GM12892 (cell line): Measurements from ENCODE around the gene MARCO.
A peak's percentile ranks its signal among the peaks of the same experiment; 100 is the strongest.

Source experiments
- DNase-seq: peaks from one replicate; pipeline ENCODE4 v3.0.0; 2011; ENCODE audit not compliant: insufficient read length
- FAIRE-seq: peaks from 2 replicates; lab custom pipeline; 2011; peaks lifted over from hg19 to GRCh38; lab: Jason Lieb, UNC
- POLR2A ChIP-seq: IDR thresholded peaks from 2 replicates; pipeline ENCODE4 v1.6.1; 2011; ENCODE audit warnings: low read depth, low read length, control low read depth
- POLR2AphosphoS5 ChIP-seq: IDR thresholded peaks from 2 replicates; pipeline ENCODE4 v1.6.1; 2011; ENCODE audit warnings: low read depth, low read length, control low read depth
- TAF1 ChIP-seq: IDR thresholded peaks from 2 replicates; pipeline ENCODE4 v1.6.1; 2011; ENCODE audit warnings: low read depth, mild to moderate bottlenecking, control low read depth, low read length, borderline replicate concordance

MARCO gene

GRCh38 chr2:118980022-118980421, 38.0 kb downstream of the MARCO start:
- FAIRE-seq (no peak), DNase-seq (no peak)
- TF ChIP-seq TAF1 (no peak), POLR2A (no peak), POLR2AphosphoS5 (no peak)

DNA sequence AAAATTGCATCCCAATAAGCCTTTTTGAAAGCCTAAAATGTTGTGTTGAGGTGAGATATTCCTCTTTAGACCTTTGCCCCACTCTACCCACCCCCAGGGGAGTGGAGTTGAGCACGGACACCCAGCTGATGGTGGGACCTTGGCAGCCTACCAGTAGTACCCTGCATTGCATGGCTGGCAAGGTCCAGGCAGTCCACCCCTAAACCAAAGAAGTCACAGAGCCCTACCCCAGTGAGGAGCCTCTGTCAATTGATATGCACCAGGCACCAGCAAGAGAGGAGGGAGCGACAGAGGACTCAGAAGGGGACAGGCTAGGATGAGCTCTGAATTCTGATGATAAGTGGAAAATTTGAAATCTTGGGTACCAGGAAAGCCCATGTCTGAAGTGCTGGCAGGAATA, 38.6 kb downstream of the MARCO start:
- no peak for FAIRE-seq
- TF ChIP-seq POLR2AphosphoS5, result no peak

DNA sequence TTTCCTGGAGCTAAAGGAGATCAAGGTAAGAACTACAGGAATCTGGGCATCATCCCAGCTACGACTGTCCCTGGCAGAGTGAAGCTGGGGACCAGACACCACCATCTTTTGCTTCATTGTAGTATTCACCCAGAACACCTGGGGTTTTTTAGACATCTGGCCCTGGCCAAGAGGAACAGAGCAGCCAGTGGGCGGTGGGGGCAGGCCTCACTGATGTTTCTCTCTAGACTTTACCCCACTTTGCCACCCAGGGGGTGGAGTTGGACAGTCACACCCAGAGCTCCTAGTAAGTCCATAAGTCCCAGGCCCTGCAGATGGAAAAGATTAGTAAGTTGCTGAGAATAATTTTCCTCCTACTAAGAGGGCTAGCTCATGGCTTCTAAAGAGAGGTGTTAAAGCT, 39.6 kb downstream of the MARCO start:
- DNase-seq (no peak), FAIRE-seq (no peak)
- TF ChIP-seq TAF1 (no peak), POLR2A (no peak), POLR2AphosphoS5 (no peak)

More for the DNA sequence above, 38.6 kb downstream of the MARCO start:
- DNase-seq, result no peak

DNA sequence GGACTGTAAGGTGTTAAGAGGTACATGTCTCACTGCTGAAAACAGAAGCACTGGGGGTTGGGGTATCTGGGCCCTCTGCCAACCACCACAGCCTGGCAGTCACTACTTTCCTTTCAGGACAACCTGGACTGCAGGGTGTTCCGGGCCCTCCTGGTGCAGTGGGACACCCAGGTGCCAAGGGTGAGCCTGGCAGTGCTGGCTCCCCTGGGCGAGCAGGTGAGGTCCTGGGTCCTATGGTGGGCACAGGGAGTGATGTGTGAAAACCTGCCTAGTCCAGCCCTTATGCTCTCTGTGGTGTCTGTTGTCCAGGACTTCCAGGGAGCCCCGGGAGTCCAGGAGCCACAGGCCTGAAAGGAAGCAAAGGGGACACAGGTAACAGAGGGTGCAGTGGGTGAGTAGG, 40.0 kb downstream of the MARCO start:
- DNase-seq (no peak), FAIRE-seq (no peak)
- TF ChIP-seq POLR2AphosphoS5 (no peak), POLR2A (no peak), TAF1 (no peak)

DNA sequence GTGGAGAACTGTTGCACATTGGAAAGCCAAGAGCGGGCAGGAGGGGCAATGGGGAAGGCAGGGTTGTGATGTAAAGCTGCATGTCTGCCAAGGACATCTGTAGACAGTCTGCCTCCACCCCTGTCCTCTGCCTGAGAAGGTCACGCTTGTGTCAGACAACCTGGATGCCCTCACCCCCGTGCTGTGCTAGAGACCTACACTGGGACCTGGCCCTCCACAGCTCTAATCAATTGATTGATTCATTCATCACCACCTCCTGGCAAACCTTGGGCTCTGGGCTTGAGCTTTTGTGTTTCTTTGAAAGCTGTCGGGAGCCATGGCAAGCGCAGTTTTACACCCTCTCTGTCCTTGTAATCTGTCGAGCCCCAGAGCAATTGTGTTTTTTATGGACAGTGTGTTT, 41.1 kb downstream of the MARCO start:
- DNase-seq (no peak), FAIRE-seq (no peak)
- TF ChIP-seq POLR2A (no peak), TAF1 (no peak), POLR2AphosphoS5 (no peak)

DNA sequence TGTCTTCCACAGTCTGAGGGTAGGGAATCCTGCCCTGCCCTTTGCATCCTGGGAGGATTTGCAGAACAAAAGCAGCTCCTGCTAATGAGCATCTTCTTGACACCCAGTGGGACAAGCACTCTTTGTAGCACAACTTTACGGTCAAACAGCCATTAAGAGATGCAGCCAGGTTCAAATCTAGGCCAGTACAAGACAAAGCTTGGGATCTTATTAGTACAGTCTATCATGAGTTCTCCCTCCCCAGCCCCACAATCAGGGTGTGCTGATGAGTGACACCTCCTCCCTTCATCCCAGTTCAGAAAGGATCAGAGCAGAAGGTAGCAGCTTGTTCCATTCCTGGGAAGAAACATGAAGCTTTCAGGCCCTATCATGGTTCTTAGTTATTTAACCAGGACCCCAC, 41.9 kb downstream of the MARCO start:
- no peak for TF ChIP-seq POLR2AphosphoS5
- no peak for TF ChIP-seq POLR2A
- no peak for TF ChIP-seq TAF1
- FAIRE-seq (no peak), DNase-seq (no peak)

- DNase-seq, result no peak
- peak; percentile 36 for FAIRE-seq
- no peak for TF ChIP-seq TAF1
- TF ChIP-seq POLR2A, result no peak
- no peak for TF ChIP-seq POLR2AphosphoS5
These were observed 44.7 kb downstream of the MARCO start for GRCh38 chr2:118986738-118987137.

- TF ChIP-seq POLR2AphosphoS5, result no peak
- peak; percentile 38 for FAIRE-seq
- DNase-seq, result no peak
These were observed 45.9 kb downstream of the MARCO start for GRCh38 chr2:118987886-118988285.

DNA sequence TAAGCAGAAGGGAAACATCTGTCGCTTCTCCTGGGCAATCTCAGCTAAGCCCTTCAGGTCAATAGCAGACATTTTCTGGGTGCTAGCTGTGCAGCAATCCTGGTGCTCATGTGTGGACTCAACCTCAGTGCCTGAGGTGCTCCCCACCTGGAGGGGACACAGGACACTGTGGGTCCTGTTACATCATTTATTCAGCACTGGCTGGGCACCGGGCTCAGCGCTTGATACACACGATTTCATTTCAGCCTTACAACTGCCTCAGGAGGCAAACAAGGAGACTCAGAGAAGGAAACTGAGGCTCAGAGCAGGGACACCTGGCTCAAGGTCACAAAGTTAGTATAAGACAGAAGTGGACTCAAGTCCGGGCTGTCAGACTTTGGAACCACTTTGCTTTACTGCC, 46.7 kb downstream of the MARCO start:
- DNase-seq (no peak), FAIRE-seq (no peak)
- no peak for TF ChIP-seq POLR2AphosphoS5

- no peak for DNase-seq
- FAIRE-seq, result peak; percentile 38
- no peak for TF ChIP-seq POLR2AphosphoS5
- no peak for TF ChIP-seq TAF1
- no peak for TF ChIP-seq POLR2A
These were observed 47.5 kb downstream of the MARCO start for GRCh38 chr2:118989481-118989880.

DNA sequence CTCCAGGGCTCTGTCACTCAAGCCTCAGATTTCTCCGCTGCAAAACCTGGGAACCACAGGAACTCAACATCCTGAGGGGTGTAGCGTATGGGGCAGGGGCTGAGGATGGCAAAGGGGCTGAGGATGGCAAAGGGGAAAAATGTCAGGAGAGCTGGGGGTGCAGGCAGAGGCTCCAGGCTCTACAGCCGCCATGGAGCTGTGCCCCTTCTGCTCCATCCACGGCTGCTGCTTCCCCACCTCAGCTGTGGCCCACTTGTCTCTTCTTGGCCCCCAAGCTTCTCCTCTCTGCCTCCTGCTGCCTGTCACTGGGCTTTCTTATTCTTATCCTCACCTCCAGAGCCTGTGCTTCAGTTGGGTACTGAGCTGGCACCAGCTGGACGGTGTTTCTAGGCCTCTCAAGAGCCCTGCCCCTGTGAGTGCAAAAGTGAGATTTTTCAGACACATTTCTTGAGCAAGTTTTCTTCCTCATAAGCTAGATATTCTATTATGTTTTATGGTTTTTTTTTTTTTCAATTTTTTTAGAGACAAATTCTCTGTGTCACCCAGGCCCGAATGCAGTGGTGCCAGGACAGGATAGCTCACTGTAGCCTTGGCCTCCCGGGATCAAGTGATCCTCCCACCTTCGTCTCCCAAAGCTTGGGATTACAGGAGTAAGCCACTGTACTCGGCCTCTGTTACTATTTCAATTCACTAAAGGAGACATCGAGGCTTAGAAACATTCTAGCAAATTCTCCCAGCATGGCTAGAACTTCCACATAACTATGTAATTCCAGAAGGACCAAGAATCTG, 49.0 kb downstream of the MARCO start:
- TF ChIP-seq POLR2AphosphoS5, result no peak
- TF ChIP-seq TAF1, result no peak
- no peak for TF ChIP-seq POLR2A
- DNase-seq (no peak), FAIRE-seq (no peak)

GRCh38 chr2:118991554-118991953, 49.6 kb downstream of the MARCO start:
- no peak for TF ChIP-seq POLR2A
- no peak for DNase-seq
- FAIRE-seq, result no peak

GRCh38 chr2:118992740-118993391, 50.9 kb downstream of the MARCO start:
- TF ChIP-seq POLR2AphosphoS5, result no peak
- TF ChIP-seq POLR2A, result no peak
- TF ChIP-seq TAF1, result no peak

DNA sequence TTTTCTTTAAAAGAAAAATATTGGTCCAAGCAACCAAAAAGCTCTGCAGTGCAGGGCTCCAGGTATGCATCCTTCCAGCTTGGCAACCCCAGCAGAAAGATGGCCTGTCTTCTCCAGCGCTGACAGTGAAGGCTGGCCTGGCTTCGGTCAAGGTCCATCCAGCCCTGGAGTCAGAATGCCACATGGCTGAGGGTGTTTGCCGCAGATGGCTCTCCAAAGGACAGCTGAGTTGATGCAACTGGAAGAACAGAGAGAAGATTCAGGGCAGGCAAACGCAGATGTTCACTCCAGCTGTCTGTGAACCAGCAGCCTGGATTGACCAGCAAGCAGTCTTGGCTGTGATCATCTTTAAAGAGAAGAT, 51.4 kb downstream of the MARCO start:
- TF ChIP-seq POLR2AphosphoS5 (no peak), POLR2A (no peak)
- FAIRE-seq (no peak), DNase-seq (no peak)

More at GRCh38 chr2:118992740-118993391, 50.9 kb downstream of the MARCO start:
- DNase-seq (no peak), FAIRE-seq (no peak)
